GM21526 (cell line): Measurements from ENCODE around the gene NUP205.
"Not testable (repeated sequence)": the region's sequence is repeated elsewhere in the genome, so short reads cannot be mapped to it uniquely, and the experiment has no call there.

ENCODE experiments used
- ATAC-seq: cut with Tn5 transposase; IDR thresholded peaks from one replicate; pipeline ENCODE4 v1.9.1; 2021; ENCODE audit warnings: moderate library complexity; ENCODE audit not compliant: unreplicated experiment, low FRiP score

Gene NUP205

DNA sequence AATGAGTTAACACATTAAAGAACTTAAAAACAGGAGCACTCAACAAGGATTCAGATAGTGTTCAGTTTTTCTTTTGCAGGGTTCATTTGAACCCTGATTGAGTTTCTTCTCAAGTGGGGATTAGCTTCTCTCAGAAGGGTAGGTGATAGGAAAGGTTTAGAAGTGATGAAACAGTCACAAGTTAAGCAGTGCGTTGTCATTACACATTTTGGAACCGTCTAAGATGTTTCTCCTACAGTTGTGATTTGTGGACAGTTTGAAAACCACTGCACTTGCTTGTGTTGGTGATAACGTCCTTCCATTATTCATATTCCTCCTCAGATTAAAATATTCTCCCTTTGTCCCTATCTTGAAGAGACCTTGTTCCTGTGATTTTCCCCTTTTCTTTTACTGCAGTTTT lies 107.3 kb downstream of the NUP205 start:
- no peak for ATAC-seq

DNA sequence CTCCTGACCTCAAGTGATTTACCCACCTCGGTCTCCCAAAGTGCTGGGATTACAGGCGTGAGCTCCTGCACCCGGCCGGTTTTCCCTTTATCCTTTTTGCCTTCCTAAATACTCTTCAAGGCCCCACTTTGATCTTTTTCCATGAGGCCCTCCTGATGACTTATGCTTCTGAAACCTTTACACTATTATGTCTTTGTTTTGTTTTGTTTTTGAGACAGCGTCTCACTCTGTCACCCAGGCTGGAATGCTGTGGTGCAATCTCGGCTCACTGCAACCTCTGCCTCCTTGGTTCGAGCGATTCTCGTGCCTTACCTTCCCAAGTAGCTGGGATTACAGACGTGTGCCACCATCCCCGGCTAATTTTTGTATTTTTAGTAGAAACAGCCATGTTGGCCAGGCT lies 108.4 kb downstream of the NUP205 start:
- no peak for ATAC-seq

DNA sequence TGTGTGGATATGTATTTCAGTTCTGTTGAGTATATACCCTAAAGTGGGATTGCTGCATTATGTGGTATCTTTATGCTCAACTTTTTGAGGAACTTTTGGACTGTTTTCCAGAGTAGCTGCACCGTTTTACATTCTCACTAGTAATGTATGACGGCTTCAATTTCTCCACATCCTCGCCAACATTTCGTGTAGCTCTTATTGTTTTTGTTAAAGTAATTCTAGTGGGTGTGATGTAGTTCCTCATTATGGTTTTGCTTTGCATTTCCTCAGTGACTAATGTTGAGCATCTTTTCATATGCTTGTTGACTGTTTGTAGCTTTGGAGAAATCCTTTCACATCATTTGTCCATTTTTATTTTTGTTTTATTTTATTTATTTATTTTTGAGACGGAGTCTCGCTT lies 109.1 kb downstream of the NUP205 start:
- ATAC-seq, result no peak

DNA sequence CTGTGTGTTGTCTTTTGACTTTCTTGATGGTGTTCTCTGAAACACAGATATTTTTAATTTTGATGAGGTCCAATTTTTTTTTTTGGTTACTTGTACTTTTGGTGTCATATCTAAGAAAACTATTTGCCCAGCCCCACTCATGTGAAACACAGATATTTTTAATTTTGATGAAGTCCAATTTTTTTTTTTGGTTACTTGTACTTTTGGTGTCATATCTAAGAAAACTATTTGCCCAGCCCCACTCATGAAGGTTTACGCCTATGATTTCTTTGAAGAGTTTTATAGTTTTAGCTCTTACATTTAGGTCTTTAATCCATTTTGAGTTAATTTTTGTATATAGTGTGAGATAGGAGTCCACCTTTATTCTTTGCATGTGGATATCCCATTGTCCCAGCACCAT lies 109.9 kb downstream of the NUP205 start:
- ATAC-seq, result not testable (repeated sequence)

DNA sequence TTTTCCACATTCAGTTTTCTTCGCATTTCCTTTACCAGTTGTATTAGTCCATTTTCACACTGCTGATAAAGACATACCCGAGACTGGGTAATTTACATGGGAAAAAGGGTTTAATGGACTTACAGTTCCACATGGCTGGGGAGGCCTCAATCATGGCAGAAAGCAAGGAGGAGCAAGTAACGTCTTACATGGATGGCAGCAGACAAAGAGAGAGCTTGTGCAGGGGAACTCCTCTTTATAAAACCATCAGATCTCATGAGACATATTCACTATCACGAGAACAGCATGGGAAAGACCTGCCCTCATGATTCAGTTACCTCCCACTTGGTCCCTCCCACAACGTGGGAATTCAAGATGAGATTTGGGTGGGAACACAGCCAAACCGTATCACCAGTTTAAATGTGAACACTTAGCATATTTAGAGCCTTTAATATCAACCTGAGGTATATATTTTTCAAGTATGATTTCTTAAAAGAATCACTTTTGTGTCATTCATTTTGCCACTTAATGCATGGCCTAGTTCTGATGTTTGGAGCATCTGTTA lies 111.2 kb downstream of the NUP205 start:
- not testable (repeated sequence) for ATAC-seq

DNA sequence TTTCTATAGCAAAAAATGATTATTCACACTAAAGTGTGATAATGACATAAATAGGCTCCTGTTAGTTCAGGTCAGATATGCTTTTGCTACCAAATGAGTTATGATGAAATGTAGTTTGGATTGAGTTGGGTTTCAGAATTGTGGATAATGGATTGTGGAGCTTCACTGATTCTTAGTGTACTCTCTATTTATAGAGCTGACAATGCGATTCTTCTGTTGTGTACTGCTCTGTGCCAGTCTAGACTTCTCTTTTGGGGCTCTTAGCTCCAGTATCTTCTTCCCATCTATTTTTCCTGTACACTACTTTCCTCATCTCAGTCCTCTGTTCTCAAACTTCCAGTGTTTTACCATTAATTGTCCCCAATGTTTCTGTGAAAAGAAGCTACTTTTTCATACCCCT lies 112.1 kb downstream of the NUP205 start:
- ATAC-seq, result no peak

DNA sequence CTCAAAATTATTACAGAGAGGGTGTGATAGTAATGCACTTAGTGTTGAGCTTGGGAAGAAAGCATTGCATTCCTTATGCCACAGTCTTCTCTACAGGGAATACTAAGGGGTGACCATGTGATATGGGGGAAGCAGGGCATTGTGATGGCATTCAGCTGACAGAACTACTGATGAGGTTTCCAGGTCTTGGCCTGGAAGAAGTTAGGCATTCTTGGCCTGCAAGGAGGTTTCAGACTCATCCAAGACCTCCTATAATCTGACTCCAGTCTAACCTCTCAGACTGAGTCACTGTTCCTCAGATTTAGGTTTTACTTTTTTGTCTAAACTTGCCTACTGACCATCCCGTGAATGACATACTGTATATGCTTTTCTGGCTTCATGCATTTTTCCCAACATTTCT lies 112.5 kb downstream of the NUP205 start:
- no peak for ATAC-seq

DNA sequence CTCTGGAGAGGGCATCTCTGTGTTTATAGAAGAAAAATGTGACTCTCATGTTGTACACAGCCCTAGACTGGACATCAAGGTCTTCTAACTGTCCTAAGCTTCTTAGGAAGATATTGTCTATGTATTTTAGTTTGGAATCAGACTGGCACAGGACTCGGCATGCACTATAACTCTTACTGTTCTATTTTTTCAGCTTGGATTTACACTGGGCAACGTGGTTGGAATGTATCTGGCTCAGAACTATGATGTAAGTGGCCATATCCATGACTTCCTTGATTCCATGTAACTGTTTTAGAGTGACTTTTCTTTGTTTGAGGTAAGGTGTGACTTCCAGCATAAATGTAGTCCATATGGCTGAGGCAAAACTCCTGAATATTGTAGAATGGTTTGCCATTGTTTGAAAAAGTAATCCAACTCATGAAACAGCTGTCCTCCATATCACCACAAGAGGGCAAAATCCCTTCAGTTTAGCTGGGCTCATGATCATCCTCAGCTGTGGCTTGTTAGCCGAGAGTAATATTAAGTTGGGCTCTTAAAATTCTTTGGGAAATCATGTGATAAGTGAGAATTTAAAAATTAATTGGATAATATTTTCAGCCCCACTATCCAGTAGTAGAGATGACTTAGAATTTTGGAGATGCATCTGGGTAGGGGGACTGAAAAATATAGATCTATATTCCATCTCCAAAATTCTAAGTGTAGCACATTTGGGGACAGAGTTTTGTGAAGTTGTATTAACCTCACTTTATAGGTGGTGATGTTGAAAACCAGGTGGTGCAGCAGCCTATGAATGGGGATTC lies 115.0 kb downstream of the NUP205 start:
- no peak for ATAC-seq

DNA sequence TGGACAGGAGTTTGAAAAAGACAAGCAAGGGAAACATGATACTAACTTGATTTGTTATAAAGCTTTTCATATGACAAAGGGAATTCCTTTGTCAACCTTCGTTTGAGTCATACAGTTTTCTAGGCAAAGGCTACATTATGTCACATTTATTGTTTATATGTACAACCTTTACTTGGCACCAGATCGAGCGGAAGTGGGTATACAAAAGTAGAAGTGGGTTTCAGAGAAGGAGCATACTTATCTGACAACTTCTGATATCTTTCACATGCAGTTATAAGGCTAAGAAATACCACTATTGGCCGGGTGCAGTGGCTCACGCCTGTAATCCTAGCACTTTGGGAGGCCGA lies 115.6 kb downstream of the NUP205 start:
- no peak for ATAC-seq

DNA sequence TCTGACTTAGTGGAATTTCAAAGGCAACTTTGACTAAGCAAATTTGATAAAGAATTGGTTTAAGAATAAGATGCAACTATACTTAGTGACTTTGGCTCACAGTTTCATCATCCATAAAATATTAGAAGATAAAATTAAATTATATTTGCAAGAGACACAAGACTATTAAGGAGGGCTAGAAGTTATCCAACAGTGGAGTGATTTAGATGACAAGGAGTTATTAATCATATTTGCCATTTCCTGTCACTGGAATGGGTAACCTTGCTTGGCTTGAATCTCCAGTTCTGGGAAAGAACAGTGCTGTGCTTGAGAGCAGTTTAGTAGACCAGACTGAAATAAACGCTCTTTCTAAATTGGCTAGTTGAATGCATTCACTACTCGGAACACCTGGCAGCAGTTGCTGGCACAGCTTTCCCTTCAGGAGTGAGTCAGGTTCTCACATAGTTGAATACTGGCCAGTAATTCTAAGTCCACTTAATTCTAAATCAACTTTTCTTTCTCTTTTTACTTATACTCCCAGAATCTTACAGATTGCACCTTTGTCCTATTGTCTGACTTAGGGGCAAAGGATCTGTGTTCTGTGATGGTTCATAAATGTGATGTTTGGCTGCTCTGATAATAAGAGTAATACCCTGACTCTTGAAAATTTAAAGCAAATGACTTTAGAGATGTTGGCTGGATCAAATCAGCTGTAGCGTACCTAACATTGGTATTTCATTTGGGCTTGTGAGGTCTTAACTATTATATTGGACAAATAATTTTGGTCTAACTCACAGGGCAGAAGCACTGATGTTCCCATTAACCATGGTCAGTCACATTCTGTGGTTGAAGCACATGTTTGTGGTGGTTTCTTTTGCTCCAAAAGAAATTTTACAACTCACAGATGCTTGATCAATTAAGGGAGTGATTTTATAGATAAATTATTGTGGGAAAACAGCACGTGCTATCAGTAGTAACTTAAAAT lies 121.2 kb downstream of the NUP205 start:
- ATAC-seq, result no peak

DNA sequence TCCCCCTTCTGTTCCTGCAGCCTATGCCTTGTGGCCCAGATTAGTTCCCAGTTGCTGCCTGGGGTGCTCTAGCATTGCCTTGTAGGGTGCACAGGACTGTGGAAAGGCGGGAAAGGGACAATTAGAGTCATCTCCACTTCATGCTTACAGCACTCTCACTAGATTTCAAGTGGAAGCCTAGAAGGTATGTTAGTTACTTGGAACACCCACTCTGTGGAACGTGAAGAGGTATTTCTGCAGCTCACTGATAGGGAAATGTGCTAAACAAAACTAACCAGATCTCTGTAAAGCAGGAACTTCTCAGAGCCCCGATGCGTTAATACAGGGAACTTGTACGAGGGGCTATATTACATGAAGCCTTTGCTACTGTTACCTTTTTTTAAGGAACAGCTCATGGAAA lies 124.0 kb downstream of the NUP205 start:
- no peak for ATAC-seq

DNA sequence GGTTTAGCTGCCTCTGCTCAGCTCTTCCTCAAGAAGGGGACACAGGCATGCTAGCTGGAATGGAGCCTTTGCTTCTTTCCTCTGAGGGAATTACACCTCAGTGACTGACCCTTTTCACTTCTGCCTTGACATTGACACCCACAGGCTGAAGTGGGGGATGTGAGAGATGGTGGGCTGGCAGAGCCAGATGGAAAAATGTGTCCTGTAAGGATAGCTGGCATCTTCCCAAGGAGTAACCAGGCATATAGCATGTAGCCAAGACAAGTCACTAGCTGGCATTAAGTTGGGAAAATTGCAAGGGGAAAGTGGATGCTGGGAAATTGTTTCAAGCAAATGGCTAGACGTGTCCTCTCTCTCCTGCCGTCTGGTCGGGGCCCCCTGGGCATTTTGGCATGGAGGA lies 124.5 kb downstream of the NUP205 start:
- ATAC-seq, result no peak

DNA sequence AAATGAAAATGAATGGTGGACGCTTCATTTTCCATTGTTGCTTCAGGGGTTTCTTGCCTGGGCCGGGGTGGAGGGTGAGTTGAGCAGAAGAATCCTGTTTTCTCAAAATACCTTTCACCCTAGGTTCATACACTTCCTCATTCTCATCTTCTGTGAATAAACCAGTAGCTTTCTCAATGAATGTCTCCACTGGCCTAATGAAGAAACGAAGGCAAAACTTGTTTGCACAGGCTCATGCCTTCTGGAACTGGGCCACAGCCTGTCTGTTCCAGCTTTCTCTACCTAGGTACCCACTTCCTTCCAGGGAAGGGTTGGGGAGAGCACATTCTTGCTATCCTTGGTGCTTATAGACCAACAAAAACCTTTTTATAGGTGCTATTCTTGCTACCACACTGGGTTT lies 125.9 kb downstream of the NUP205 start:
- ATAC-seq, result no peak

DNA sequence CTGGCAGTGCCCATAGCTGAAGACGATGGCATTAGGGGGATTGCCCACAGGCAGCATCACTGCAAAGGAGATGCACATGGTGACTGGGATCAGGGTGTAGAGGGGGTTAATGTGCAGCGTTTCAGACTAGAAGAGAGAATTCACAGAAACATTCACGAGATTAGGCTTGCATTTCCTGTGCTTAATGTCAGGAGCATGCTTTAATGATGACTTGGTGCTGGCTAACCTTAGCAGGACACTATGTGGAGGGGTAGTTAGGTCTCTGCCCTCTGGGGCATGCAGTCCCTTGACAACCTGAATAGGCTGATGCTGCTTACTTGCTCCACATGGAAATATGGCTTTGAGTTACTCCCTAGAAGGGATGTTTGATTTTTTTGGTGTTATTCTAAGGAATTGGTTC lies 126.4 kb downstream of the NUP205 start:
- no peak for ATAC-seq

DNA sequence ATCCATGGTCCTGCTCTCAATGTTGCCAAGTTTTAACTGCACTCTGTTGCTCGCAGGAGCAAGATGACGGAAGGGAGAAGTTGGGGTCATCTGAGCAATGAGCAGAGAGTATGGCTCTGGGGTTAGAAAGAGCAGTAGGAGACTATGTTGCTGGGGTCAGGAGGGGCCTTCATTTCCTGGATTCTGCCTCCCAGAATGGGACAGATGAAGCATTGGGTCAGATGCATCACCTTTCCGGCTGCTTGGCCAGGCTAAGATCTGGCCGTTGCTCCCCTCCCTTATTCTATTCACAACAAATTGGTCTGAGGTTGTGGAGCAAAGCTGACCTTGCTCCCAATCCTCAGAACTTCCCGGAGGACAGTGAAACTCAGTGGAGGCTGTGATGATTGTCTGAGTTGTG lies 127.0 kb downstream of the NUP205 start:
- ATAC-seq, result no peak

DNA sequence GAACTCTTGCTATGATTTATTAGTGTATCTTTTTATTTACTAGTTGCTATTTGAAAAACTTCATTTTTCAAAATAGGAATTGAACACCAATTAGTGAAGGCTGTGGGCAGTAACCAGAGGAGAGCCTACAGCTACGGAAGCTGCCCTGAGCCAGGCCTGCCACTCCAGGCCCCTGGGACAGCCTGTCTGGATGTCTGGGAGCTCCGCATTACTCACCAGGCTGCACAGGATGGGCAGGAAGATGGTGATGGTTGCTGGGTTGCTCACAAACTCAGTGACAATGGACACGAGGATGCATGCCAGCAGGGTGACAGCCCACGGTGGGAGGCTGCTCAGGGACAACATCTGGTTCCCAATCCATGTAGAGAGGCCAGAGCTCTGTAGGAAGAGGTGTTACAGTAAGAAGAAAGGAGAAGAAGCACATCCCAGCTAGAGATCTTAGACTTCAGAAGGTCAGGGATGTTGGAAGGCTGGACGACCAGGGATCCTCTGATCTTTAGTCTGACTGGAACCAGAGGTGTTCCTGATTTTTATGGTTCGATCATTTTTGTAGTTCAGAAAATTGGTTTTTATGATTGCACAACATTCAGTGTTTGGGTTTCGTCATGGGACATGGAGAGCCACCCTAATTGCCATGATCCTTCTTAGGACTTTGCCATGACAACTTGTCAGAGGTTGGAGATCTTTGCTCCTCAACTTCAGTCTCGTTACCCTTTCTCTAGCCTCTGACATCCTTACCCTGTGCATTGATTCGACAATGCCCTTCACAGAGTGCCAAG lies 127.8 kb downstream of the NUP205 start:
- no peak for ATAC-seq

DNA sequence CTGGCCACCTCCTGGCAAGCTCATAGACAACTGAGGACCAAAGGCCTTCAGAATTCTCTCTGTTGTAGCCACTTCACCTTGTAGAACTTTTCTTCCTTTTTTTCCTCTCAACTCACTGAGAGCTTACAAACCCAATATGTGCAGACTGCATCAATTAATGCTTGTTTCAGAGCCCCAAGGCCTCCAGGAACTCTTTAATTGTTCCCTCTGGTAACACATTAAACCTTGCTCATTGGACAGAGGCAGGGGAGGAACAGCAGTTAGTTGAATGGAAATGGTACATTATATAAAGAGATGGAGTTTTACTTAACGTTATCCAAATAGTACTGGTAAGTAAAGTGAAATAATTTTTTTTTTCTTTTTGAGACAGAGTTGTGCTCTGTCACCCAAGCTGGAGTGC lies 129.7 kb downstream of the NUP205 start:
- no peak for ATAC-seq

DNA sequence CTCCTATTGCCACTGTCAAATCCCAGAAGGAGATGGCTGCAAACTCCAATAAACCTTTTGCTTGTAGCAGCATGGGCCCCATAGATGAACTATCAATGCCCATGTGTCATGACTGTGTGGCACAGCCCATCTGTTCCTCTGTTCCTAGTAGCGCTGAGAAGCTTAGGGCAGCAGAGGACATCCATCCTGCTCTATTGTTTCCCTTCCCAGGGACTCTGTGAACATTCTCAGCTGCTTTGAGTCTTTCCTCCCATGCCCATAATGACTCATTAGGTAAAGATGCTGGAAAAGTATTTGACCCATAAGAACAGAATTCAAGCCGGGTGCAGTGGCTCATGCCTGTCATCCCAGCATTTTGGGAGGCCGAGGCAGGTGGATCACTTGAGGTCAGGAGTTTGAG lies 132.8 kb downstream of the NUP205 start:
- ATAC-seq, result no peak

DNA sequence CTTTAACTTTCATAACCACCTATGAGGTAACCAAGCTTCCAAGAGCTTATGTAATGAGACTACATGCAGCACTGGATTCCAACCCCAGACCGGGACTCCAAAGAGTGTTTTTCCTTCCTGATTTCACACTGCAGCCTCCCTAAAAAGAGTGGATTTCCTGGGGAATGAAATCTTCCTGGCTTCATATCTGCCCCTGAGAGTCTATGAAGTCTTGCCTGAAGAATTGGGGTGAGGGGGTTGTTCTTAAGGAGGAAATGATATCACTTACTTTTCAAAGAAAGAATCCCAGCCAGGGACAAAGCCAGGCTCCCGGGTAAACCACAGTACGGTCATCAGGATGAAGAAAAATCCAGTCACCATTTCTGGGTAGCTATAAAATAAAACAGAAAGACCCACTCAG lies 134.3 kb downstream of the NUP205 start:
- ATAC-seq, result no peak

DNA sequence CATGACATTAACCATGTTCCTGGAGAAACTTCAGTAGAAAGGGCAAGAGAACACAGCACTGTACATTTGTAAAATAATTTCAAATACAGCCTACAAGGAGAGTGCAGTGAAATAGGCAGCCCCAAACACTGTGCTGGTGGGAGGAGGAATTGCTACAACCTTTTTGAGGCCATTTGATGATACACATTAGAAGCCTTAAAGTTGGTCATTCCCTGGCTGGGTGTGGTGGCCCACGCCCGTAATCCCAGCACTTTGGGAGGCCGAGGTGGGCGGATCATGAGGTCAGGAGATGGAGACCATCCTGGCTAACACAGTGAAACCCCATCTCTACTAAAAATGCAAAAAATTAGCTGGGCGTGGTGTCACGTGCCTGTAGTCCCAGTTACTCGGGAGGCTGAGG lies 134.9 kb downstream of the NUP205 start:
- not testable (repeated sequence) for ATAC-seq

DNA sequence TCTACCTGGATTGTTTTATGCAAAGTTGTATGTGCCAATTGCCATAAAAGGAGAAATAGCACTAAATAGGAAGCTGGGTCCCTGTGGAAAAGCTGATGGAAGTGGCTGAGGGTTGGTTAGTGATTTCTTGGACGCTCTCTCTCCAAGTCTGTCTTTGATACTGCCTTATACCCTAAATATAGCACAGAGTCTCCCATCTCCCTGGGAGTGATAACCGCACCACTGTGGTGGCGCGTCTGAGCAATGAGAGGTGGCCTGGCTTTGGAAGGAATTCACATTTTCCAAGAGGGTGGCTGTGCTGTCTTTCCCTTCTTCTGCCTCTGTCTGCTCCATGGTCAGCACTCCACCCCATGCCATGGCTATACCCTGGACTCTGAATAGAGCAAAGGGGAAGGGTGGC lies 135.8 kb downstream of the NUP205 start:
- ATAC-seq, result no peak
